ENCODE data around the gene PCSK7.
A peak's percentile ranks its signal among the peaks of the same experiment; 100 is the strongest.

PCSK7 gene

DNA sequence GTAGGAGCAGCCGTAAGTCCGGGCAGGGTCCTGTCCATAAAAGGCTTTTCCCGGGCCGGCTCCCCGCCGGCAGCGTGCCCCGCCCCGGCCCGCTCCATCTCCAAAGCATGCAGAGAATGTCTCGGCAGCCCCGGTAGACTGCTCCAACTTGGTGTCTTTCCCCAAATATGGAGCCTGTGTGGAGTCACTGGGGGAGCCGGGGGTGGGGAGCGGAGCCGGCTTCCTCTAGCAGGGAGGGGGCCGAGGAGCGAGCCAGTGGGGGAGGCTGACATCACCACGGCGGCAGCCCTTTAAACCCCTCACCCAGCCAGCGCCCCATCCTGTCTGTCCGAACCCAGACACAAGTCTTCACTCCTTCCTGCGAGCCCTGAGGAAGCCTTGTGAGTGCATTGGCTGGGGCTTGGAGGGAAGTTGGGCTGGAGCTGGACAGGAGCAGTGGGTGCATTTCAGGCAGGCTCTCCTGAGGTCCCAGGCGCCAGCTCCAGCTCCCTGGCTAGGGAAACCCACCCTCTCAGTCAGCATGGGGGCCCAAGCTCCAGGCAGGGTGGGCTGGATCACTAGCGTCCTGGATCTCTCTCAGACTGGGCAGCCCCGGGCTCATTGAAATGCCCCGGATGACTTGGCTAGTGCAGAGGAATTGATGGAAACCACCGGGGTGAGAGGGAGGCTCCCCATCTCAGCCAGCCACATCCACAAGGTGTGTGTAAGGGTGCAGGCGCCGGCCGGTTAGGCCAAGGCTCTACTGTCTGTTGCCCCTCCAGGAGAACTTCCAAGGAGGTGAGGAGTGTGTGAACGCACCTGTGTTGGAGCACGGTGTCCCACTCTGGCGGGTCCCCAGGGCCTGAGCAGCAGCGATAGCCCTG is 32.6 kb downstream of the PCSK7 start, which contains the start of gene TAGLN:
TSS of gene TAGLN (plus strand) at position 318 of the 863 bp plus-strand sequence. CDS start 3,644 bp downstream, outside the sequence.
- DNase-seq (ENCODE audit: low read depth, low spot score), result peak; percentile 93

DNA sequence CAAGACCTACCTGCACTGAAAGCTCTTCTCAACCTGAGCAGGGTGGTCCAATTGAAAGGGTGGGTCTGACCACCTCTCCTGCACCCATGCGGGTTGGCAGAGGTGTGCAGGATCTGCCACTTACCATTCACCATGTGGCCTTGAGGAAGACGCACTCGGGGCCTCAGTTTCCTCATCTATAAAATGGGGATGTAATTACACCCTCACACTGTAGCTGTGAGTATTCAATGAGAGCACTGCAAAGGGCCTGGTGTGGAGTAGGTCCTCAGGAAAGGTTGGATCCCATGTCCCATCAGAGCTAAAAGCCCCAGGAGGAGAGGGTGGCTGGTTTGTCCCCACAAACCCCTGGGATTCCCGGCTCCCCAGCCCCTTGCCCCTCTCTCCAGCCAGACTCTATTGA is 33.3 kb downstream of the PCSK7 start:
- no peak for DNase-seq (ENCODE audit: low read depth, low spot score)

DNA sequence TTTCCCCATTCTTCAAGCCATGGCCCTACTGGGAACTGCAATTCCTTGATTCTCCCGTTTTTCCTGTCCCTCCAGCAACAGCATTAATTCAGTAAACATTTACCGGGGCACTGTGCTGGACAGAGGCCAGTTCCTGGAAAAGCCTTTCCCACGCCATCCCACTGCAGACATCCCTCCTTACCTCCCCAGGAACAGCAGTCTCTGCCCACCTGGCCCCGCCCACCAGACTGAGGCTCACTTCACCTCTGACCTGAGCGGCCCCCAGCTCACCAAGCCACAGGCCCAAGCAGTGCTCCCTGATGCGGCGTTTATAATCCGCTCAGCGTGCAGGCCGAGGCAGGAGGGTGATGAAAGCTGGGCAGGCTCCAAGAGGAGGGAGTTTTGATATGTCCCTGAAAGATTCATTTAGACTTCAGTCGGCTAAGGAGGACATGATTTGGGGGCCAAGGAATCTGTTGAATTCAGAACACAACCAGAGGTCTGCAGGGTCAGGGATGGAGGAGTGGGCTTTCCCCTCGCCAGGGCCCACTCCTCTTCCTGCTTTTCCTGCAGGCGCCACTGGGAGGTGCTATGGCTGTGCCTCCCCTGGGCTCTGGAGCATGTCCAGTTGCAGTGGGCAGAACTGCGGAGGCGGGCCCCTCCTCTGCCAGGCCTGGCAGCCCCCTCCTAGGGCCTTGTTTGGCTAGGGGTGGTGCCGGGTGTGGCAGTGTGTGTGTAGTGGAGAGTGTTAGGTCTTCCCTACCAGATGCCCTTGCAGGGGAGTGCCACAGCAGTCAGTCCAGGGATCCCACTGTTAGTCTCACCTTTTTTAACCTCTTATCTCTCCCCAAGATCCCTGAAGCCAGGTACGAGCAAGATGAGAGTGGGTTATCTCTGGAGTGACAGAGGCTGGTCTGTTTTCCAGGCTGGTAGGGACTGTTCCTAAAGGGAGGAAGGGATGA is 34.1 kb downstream of the PCSK7 start:
- peak; percentile 89 for DNase-seq (ENCODE audit: low read depth, low spot score)

DNA sequence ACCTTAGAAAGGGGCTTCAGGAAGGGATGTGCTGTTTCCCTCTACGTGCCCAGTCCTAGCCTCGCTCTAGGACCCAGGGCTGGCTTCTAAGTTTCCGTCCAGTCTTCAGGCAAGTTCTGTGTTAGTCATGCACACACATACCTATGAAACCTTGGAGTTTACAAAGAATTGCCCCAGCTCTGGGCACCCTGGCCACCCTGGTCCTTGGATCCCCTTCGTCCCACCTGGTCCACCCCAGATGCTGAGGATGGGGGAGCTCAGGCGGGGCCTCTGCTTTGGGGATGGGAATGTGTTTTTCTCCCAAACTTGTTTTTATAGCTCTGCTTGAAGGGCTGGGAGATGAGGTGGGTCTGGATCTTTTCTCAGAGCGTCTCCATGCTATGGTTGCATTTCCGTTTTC is 34.9 kb downstream of the PCSK7 start:
- no peak for DNase-seq (ENCODE audit: low read depth, low spot score)

DNA sequence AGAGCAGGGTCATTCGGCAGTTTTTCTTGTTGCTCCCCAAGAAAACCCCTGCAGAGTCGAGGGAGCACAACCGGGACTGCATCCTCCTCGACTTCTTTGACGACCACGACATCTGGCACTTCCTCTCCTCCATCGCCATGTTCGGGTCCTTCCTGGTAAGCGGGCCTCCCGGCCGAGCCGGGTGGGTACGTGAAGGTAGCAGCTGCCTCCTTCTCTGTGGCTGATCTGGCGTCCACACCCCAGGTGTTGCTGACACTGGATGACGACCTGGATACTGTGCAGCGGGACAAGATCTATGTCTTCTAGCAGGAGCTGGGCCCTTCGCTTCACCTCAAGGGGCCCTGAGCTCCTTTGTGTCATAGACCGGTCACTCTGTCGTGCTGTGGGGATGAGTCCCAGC is 36.1 kb downstream of the PCSK7 start:
- no peak for DNase-seq (ENCODE audit: low read depth, low spot score)

DNA sequence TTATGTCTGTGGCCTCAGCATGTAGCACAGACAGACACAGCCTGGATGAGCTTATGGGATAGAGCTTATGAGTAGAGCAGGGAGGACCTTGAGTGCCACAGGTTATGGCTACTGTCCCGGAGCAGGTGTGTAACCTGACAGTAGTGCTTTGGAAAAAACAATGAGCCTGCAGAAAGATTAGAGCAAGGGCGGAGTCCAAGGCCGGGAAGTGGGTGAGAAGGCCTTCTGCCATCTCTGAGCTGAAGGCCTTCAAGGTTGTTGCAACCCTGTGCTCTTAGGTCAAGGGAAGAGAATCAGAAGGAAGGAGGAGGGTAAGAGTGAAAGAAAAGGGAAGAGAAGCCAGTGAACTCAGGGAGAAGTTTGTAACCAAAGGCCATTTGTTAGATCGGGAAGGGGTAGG is 36.6 kb downstream of the PCSK7 start:
- DNase-seq (ENCODE audit: low read depth, low spot score), result no peak

DNA sequence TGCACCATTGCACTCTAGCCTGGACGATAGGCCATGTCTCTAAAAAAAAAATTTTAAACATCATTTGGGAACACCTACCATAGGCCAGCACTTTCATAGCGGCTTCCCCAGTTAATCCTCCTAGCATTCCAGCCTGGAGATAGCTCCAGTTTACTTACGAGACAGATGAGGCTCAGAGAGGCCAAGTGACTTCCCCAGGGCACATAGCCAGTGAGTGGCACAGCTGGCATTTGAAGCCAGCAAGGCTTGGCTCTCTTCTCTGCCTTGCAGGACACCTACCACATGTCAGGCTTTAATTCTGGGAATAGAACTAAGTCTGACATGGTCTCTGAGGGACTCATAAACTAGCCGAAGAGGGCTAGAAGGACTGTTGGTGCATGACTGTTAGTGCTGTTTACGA is 37.6 kb downstream of the PCSK7 start:
- DNase-seq (ENCODE audit: low read depth, low spot score), result no peak

DNA sequence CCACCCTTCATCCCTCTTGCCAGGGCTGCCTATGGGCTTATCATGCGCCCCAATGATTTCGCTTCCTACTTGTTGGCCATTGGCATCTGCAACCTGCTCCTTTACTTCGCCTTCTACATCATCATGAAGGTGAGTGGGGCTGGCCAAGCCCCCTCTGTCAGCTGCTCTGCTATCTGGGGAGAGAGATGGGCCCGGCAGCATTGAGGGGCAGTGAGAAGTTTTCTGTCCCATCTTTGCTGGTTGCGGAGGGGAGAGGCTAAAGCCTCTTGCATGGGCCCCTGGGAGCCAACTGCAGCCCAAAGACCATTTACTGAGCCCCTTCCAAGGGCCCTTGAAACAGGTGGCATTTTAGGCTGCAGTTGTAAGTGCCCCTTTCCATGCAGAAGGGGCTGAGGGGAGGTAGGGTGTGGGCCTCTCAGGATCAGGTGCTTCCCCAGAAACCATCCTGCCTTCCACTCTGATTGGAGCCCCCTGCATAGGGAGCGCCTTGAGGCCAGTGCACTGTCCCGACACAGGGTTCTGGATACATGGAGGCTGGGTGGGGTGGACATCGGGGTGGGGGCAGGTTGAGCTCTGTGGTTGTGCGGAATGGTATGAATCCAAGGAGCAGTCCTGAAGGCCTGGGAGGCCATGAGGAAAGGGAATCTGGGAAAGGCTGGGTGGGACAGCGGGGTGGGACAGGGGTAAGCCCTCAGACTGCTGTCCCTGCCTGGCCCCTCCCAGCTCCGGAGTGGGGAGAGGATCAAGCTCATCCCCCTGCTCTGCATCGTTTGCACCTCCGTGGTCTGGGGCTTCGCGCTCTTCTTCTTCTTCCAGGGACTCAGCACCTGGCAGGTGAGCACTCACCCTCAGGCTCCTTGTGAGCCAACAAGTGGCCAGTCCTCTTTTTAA is 38.5 kb downstream of the PCSK7 start:
- no peak for DNase-seq (ENCODE audit: low read depth, low spot score)

DNA sequence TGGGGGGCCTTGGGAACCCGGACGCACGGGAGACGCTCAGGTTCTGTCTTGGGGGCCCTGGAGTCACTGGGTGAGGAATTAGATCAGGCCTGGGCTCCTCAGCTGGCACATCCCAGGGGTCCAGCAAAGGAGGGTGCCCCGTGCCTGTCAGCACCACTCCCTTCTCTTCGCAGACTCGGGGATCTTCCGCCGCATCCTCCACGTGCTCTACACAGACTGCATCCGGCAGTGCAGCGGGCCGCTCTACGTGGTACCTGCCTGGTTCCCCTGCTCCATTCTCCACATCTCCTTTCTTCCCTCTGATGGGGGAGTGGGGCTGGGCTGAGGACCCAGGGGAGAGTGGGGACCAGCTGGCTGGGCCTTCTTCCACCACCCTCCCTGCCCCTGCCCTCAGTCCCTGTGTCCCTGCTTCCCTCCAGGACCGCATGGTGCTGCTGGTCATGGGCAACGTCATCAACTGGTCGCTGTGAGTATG is 39.4 kb downstream of the PCSK7 start:
- no peak for DNase-seq (ENCODE audit: low read depth, low spot score)

DNA sequence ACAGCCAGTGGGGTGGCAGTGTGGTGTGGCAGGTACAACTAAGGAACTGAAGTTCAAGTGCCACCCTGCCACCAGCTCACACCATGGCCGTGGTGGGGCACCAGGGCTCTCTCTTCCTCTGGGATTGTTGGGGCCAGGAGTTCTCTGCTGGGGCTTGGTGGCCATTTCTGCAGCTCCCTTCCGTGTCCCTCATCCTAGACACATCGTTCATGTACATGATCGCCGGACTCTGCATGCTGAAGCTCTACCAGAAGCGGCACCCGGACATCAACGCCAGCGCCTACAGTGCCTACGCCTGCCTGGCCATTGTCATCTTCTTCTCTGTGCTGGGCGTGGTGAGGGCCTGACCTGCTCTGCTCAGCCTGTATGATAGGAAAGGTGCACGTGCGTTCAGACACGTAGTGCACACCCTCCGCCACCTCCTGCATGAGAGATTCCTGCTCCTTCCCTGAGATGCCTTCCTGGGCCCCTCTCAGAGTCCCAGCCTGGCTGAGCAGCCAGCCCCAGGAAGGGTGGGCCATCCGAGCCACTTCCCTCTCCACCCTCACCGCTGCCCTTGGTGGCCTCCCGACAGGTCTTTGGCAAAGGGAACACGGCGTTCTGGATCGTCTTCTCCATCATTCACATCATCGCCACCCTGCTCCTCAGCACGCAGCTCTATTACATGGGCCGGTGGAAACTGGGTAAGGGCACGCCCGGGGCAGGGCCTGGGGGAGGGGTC is 40.0 kb downstream of the PCSK7 start:
- no peak for DNase-seq (ENCODE audit: low read depth, low spot score)

DNA sequence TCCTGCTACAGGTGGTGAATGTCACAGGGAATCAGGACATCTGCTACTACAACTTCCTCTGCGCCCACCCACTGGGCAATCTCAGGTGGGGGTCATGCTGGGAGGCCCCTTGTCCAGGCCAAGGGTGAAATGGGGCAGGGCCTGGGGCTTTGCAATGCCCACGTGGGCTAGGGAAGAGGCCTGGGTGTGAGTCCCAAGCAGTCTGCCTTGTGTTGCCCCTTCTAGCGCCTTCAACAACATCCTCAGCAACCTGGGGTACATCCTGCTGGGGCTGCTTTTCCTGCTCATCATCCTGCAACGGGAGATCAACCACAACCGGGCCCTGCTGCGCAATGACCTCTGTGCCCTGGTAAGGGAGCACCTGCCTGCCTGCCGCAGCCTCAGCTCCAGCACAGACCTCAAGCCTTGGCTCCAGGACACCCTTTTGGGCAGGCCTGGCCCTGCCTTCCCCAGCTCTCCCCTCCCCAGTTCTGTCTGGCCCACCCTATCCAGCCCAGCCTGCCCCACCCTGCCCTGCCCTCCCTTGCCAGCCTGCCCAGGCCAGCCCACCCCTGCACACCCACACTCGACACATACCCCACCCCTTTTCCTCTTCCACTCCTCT is 41.8 kb downstream of the PCSK7 start:
- DNase-seq (ENCODE audit: low read depth, low spot score), result no peak

DNA sequence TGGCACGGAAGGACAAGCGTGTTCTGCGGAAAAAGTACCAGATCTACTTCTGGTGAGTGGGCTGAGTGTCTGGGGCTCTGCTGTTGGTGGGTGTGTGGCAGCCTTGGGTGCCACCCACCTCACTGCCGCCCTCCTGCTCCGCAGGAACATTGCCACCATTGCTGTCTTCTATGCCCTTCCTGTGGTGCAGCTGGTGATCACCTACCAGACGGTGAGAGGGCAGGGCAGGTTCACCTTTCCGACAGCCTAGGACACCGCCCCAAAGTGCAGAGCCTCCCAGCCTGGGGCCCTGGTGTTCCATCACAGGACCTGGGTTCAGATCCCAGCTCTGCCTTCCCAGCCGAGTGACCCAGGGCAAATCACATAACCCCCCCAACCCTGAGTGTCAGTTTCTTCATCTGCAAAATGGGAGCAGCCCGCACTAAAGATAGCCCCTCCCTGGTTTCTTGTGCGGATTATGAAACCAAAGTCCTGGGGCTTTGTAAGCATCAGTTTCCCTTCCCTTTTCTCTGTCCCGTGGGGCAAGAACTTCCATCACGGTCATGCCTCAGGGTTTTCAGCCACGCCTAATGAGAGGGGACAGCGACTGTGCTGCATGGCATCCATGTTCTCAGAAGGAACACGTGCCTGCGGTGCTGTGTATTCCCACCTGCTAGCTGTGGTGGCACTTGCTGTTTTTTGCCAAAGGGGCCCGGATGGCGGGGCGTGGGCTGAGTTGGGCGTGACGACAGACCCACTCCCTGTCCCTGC is 42.5 kb downstream of the PCSK7 start:
- no peak for DNase-seq (ENCODE audit: low read depth, low spot score)

DNA sequence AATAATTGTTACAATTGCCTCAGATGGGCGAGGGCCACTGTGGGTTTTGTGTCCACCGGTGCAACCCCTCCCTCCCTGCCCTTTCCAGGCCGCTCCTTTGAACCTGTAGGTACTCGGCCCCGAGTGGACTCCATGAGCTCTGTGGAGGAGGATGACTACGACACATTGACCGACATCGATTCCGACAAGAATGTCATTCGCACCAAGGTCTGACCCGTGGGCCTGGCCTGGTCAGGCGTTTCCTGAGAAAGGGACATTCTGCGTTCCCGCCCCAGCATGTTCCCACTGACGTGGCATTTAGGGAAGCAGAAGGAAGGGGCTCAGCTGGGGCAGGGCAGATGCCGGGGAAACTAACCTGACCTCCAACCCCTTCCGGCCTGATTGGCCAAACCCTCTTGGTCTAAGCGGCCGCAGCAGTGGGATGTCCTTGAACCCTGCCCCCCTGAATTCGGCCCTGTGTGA is 43.2 kb downstream of the PCSK7 start:
- no peak for DNase-seq (ENCODE audit: low read depth, low spot score)

DNA sequence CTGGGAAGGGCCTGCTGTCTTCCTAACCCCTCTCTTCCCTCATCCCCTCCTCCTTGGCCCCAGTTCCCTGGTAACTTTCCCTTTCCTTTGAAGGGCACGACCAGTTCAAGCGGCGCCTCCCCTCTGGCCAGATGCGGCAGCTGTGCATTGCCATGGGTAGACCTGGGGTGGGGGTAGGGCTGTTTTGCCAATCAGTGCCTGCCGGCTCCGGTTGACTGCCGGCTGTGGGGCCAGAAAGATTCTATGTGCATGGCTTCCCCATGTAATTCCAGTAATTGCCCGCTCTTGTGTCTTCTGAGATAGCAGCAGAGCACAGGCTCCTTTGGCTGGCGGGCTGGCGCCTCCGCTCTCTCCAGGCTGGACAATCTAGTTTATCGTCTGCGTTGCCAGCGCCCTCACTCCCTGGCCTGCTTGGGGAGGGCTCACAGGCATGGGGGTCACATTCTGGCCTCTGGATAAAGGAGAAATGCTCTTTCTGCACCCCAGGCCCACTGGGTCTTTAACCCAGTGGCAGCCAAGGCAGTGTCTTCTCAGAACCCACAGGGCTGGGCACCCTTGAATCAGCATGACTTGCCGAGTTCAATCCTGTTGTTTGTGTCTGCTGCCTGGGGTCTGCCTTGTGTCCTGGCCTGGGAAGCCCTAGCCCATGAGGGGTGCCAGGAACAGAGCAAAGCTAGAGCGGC is 43.9 kb downstream of the PCSK7 start:
- DNase-seq (ENCODE audit: low read depth, low spot score), result no peak

DNA sequence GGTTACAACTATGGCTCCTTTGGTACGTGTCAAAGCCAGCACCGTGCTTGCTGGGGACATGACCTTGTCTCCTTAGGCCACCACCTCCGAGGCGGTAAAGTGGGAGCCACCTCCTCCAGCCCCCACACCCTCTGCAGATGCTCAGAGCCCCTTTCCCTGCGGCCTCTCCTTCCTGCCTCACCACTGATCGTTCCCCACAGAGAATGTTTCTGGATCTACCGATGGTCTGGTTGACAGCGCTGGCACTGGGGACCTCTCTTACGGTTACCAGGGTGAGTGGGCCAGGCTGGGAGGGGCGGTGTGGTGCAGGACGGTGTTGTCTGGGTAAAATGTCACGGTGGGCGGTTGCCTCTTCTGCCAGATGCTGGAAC is 44.5 kb downstream of the PCSK7 start:
- no peak for DNase-seq (ENCODE audit: low read depth, low spot score)

DNA sequence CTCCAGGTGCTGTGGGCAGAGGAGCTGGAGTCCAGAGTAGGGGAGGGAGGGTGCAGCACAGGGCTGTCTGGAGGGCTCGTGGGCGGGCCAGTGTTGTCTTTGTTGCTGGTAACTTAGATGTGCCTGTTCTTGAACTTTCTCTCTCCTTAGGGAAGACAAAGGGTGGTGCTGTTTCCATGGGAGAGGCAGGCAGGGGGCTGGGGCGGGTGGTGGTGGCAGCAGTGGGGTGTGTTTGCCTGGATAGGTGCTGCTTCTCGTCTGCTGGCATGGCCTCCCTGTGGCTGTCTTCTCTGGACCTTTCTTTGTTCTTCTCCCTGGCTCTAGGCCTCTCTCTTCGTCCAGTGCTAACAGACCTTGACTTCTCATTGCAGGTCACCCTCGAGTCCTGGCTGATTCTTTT is 44.9 kb downstream of the PCSK7 start:
- no peak for DNase-seq (ENCODE audit: low read depth, low spot score)

DNA sequence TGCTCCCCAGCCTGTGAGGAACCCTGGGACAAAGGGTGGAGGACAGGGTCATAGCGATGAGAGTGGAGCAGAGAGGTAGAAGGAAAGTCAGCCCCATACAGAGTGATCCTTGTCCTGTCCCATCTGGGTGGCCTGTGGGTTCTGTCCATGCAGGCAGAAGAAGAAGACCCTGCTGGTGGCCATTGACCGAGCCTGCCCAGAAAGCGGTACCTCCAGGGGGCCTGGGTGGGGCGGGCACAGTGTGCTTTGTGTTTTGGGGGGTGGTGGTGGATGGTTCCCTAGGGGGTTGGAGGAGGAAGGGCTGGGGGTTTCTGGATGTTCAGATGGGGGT is 45.5 kb downstream of the PCSK7 start:
- DNase-seq (ENCODE audit: low read depth, low spot score), result no peak

DNA sequence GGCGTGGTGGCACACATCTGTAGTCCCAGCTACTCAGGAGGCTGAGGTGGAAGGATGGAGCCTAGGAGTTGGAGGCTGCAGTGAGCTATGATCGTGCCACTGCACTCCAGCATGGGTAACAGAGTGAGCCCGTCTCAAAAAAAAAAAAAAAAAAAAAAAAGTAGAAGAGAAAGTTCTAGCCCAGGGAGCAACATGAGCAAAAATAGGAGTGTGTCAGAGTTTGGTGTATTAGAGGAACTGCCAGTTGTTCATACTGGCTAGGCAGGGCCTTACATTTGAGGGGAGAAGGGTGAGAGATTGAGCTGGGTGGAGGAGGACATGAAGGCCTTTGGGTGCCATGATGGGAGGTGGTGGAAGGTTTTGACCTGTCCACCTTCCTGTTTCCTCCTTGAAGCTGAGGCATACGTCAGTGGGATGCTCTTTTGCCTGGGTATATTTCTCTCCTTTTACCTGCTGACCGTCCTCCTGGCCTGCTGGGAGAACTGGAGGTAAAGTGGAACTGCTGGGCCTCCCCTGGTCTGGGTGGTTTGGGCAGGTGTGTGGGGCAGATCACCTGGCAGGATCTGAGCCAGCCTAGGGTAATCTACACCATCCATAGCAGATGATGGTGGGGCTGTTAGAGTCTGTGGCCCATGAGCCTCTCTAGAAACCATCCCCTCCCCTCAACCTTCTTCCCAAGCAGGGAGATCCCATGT is 46.0 kb downstream of the PCSK7 start:
- DNase-seq (ENCODE audit: low read depth, low spot score), result no peak
